GM04503 (cell line): ENCODE results near the gene CAPG.

Source experiments
- DNase-seq: peaks from one replicate; pipeline ENCODE4 v3.0.0-alpha.2; 2012; ENCODE audit warnings: low read depth

CAPG gene

GRCh38 chr2:85356186-85356585, 54.0 kb downstream of the CAPG start:
- no peak for DNase-seq

GRCh38 chr2:85355521-85355920, 54.6 kb downstream of the CAPG start:
- DNase-seq = no peak

- DNase-seq = no peak
Observed at GRCh38 chr2:85355073-85355410, 55.1 kb downstream of the CAPG start.

GRCh38 chr2:85354286-85355072, 55.7 kb downstream of the CAPG start, which contains the start of the genes ELMOD3 and RETSAT:
Gene ELMOD3, plus strand, starts transcription at chr2:85354769. Its CDS starts 2,430 bp downstream, at chr2:85357199.
Gene RETSAT, minus strand, starts transcription at chr2:85354528. Its CDS starts 21 bp downstream, at chr2:85354507.
- DNase-seq = peak; percentile 97

GRCh38 chr2:85353876-85354285, 56.3 kb downstream of the CAPG start:
- DNase-seq = no peak

GRCh38 chr2:85347599-85347998, 62.6 kb downstream of the CAPG start:
- DNase-seq = no peak
